ENCODE measurements around the gene ZFR2.

DNA sequence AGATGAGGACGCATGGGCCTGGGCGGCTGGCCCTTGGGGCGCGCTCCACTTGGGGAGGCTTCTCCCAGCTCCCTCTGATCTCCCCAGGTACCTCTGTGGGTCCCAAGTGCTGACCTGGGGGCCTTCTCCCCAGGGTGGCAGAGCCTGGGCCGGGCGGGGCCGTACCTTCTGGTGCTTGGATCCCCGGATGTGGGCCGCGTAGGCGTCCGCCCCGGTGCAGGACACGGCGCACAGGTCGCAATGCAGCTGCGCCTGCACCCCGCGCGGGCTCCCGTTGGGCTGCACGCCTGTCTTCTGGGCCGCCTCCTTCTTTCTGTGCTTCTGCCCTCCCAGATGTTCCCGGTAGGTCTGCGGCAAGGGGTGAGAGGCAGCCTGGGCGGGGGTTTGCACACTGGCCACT lies 41.5 kb downstream of the ZFR2 start:
- TF ChIP-seq, protein P1, sequence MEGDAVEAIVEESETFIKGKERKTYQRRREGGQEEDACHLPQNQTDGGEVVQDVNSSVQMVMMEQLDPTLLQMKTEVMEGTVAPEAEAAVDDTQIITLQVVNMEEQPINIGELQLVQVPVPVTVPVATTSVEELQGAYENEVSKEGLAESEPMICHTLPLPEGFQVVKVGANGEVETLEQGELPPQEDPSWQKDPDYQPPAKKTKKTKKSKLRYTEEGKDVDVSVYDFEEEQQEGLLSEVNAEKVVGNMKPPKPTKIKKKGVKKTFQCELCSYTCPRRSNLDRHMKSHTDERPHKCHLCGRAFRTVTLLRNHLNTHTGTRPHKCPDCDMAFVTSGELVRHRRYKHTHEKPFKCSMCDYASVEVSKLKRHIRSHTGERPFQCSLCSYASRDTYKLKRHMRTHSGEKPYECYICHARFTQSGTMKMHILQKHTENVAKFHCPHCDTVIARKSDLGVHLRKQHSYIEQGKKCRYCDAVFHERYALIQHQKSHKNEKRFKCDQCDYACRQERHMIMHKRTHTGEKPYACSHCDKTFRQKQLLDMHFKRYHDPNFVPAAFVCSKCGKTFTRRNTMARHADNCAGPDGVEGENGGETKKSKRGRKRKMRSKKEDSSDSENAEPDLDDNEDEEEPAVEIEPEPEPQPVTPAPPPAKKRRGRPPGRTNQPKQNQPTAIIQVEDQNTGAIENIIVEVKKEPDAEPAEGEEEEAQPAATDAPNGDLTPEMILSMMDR (IDR thresholded peaks at IDR 0.05) = no peak
- TF ChIP-seq POLR2A (IDR thresholded peaks at IDR 0.05) = no peak

Measured in lower leg skin (tissue), 3 donors.